HCT116 (cell line): Measurements from ENCODE around the gene STK39. TPM values are rescaled to one million over a fixed set of nuclear protein-coding genes. Genes with fewer than 3 reads are reported as not detected.
A peak's percentile ranks its signal among the peaks of the same experiment; 100 is the strongest.

Source experiments
- ATAC-seq: fragments of 200-7000 bp; cut with Tn5 transposase; 2 replicates; pipeline ENCODE4 v1.9.1; 2020; ENCODE audit warnings: mild to moderate bottlenecking, moderate library complexity
- BruUV-seq: library from RNA; stranded (reverse); fragments of 400-500 nt; replicated peaks from 2 replicates; lab custom pipeline; 2021; lab: Mats Ljungman, UMichigan
- CTCF ChIA-PET: fragments of 300-600 bp; sonication (Branson Sonifier 250); formaldehyde crosslinking; loops from one replicate; lab custom pipeline; 2021; ENCODE audit warnings: antibody characterized with exemption; lab: Charles Lee
- POLR2A ChIA-PET: fragments of 300-600, 350-600 bp; sonication (Branson Sonifier 250); formaldehyde crosslinking; loops from one replicate; lab custom pipeline; 2021; ENCODE audit warnings: antibody characterized with exemption; lab: Charles Lee
- RAD21 ChIA-PET, 2 experiments: fragments of 300-600 bp; sonication (Branson Sonifier 250); formaldehyde crosslinking; loops; one replicate each; lab custom pipeline; 2023; ENCODE audit warnings: low total read pairs in 2 of 2; ENCODE audit not compliant: uncharacterized antibody in 2 of 2, unreplicated experiment in 2 of 2, low non-redundant PET in 1 of 2; lab: Charles Lee
- DNase-seq: peaks from one replicate; pipeline ENCODE4 v3.0.0-alpha.2; 2010; ENCODE audit warnings: low read depth, low spot score
- H2AFZ ChIP-seq: fragments of 200-600 bp; shearing (Covaris generic), sonication (generic); 2 replicates; pipeline ENCODE4 v1.6.1; 2017; ENCODE audit warnings: low read depth, mixed run types, mixed read lengths, antibody characterized with exemption, low read length; ENCODE audit not compliant: poor library complexity, severe bottlenecking
- H3K27ac ChIP-seq: 2 replicates; pipeline ENCODE4 v1.5.1; 2012; ENCODE audit warnings: low read depth, low read length
- H3K27me3 ChIP-seq: fragments of 200-600 bp; sonication (generic); 2 replicates; pipeline ENCODE4 v1.6.1; 2016; ENCODE audit warnings: mixed run types, low read length, mixed read lengths; ENCODE audit not compliant: insufficient read depth
- H3K36me3 ChIP-seq, 2 experiments: fragments of 200-500 bp in 1 of 2; fragments of 200-600 bp in 1 of 2; sonication (Bioruptor generic) in 1 of 2; sonication (generic) in 1 of 2; 2 replicates each; pipeline versions ENCODE4 v1.5.1 to v1.6.1; 2014 to 2016; ENCODE audit warnings: low read length in 2 of 2, inconsistent platforms in 1 of 2, mixed read lengths in 1 of 2, mixed run types in 1 of 2; ENCODE audit not compliant: insufficient read depth in 2 of 2, control insufficient read depth in 1 of 2
- H3K4me1 ChIP-seq, 2 experiments: fragments of 200-600 bp in 1 of 2; sonication (generic) in 1 of 2; 2 replicates each; pipeline versions ENCODE4 v1.5.1 to v1.6.1; 2012 to 2017; ENCODE audit warnings: low read length in 2 of 2, inconsistent platforms in 1 of 2, mild to moderate bottlenecking in 1 of 2, mixed read lengths in 1 of 2, mixed run types in 1 of 2, moderate library complexity in 1 of 2; ENCODE audit not compliant: insufficient read depth in 2 of 2, control insufficient read depth in 1 of 2
- H3K4me2 ChIP-seq: fragments of 200-600 bp; sonication (generic); 2 replicates; pipeline ENCODE4 v1.6.1; 2017; ENCODE audit warnings: mixed run types, low read length, mixed read lengths
- H3K4me3 ChIP-seq, 2 experiments: fragments of 200-600 bp in 1 of 2; sonication (generic) in 1 of 2; replicated peaks in 1 of 2; 2 replicates each; pipeline ENCODE4 v1.5.1; 2011 to 2016; ENCODE audit warnings: low read length in 2 of 2, control low read depth in 1 of 2, low read depth in 1 of 2, mild to moderate bottlenecking in 1 of 2, mixed read lengths in 1 of 2, mixed run types in 1 of 2
- H3K79me2 ChIP-seq: fragments of 200-600 bp; sonication (generic); 2 replicates; pipeline ENCODE4 v1.6.1; 2017; ENCODE audit warnings: mild to moderate bottlenecking, mixed run types, low read length, moderate library complexity, mixed read lengths; ENCODE audit not compliant: insufficient read depth
- H3K9ac ChIP-seq: fragments of 200-600 bp; sonication (generic); 2 replicates; pipeline ENCODE4 v1.6.1; 2016; ENCODE audit warnings: low read length, mixed read lengths
- H3K9me2 ChIP-seq: fragments of 200-600 bp; sonication (generic), shearing (Covaris generic); 2 replicates; pipeline ENCODE4 v1.6.1; 2017; ENCODE audit warnings: mixed run types, mild to moderate bottlenecking, moderate library complexity; ENCODE audit not compliant: insufficient read depth
- H3K9me3 ChIP-seq, 2 experiments: fragments of 200-500 bp in 1 of 2; fragments of 200-600 bp in 1 of 2; sonication (Bioruptor generic) in 1 of 2; sonication (generic) in 1 of 2; 2 replicates each; pipeline ENCODE4 v1.6.1; 2014 to 2017; ENCODE audit warnings: low read length in 2 of 2, mixed read lengths in 2 of 2, inconsistent platforms in 1 of 2, low read depth in 1 of 2, mild to moderate bottlenecking in 1 of 2, mixed run types in 1 of 2, moderate library complexity in 1 of 2; ENCODE audit not compliant: control insufficient read depth in 1 of 2, insufficient read depth in 1 of 2
- H4K20me1 ChIP-seq: fragments of 200-600 bp; sonication (generic), shearing (Covaris generic); 2 replicates; pipeline ENCODE4 v1.6.1; 2017; ENCODE audit warnings: mixed run types, mild to moderate bottlenecking, moderate library complexity; ENCODE audit not compliant: insufficient read depth
- CBX3 ChIP-seq: IDR thresholded peaks from 2 replicates; pipeline ENCODE4 v1.6.1; 2012; ENCODE audit warnings: low read depth
- CTCF ChIP-seq, 3 experiments: fragments of 200-600 bp in 1 of 3; sonication (generic) in 1 of 3; IDR thresholded peaks in 2 of 3; conservative IDR thresholded peaks in 1 of 3; 2 replicates each; pipeline ENCODE4 v1.5.1; 2012 to 2017; ENCODE audit warnings: low read depth in 2 of 3, low read length in 2 of 3, antibody characterized with exemption in 1 of 3, borderline replicate concordance in 1 of 3, control low read depth in 1 of 3, mild to moderate bottlenecking in 1 of 3, mixed read lengths in 1 of 3, mixed run types in 1 of 3, moderate library complexity in 1 of 3; ENCODE audit not compliant: insufficient read depth in 1 of 3
- EGR1 ChIP-seq: IDR thresholded peaks from 2 replicates; pipeline ENCODE4 v1.6.1; 2012; ENCODE audit warnings: low read depth
- ELF1 ChIP-seq: IDR thresholded peaks from 2 replicates; pipeline ENCODE4 v1.6.1; 2012; ENCODE audit warnings: low read depth, borderline replicate concordance
- EZH2 ChIP-seq: fragments of 200-600 bp; sonication (generic); IDR thresholded peaks from 2 replicates; pipeline ENCODE4 v1.6.1; 2017; ENCODE audit warnings: antibody characterized with exemption, mixed run types
- FOSL1 ChIP-seq: IDR thresholded peaks from 2 replicates; pipeline ENCODE4 v1.6.1; 2012; ENCODE audit warnings: low read depth
- JUND ChIP-seq: IDR thresholded peaks from 2 replicates; pipeline ENCODE4 v1.6.1; 2012
- POLR2A ChIP-seq: IDR thresholded peaks from 2 replicates; pipeline ENCODE4 v1.7.0; 2011; ENCODE audit warnings: borderline replicate concordance; ENCODE audit not compliant: insufficient read depth, insufficient read length; ENCODE audit errors: extremely low read depth
- SP1 ChIP-seq: IDR thresholded peaks from 2 replicates; pipeline ENCODE4 v1.6.1; 2012; ENCODE audit warnings: low read depth
- TCF7L2 ChIP-seq: IDR thresholded peaks from 2 replicates; pipeline ENCODE4 v1.7.0; 2011; ENCODE audit warnings: borderline replicate concordance, inconsistent platforms; ENCODE audit not compliant: insufficient read depth, insufficient read length; ENCODE audit errors: extremely low read depth
- YY1 ChIP-seq: IDR thresholded peaks from 2 replicates; pipeline ENCODE4 v1.6.1; 2011; ENCODE audit warnings: low read length, low read depth, moderate library complexity, mild to moderate bottlenecking; ENCODE audit not compliant: insufficient replicate concordance; ENCODE audit errors: extremely low read depth
- intact Hi-C: fragments of 100-400 bp; cut with micrococcal nuclease; formaldehyde crosslinking; loops from 2 replicates; pipeline ENCODE4 v1.10.0; 2022
- total RNA-seq: library from RNA; stranded (reverse); gene quantifications from one replicate; pipeline ENCODE4 v1.2.1, GENCODE V29; 2021; ENCODE audit not compliant: unreplicated experiment
- TF ChIP-seq, protein P1 (sequence below): IDR thresholded peaks from 2 replicates; pipeline ENCODE4 v1.6.1; 2012
- TF ChIP-seq, protein P2 (sequence below): IDR thresholded peaks from 2 replicates; pipeline ENCODE4 v1.6.1; 2012; ENCODE audit warnings: low read depth
- TF ChIP-seq, protein P3 (sequence below): IDR thresholded peaks from 2 replicates; pipeline ENCODE4 v1.6.1; 2011; ENCODE audit warnings: mild to moderate bottlenecking, low read length, moderate library complexity; ENCODE audit not compliant: insufficient replicate concordance; ENCODE audit errors: extremely low read depth

Gene STK39
- total RNA-seq, 1 experiment from 2014 or later: 118 TPM

- H2AFZ ChIP-seq: no peak overlapping the region
- no peaks in the 10 kb centered on the region for H3K27me3 ChIP-seq
- peaks cover 22 to 29% of the 10 kb centered on the region in 2 experiments for H3K4me1 ChIP-seq
- H3K9me3 ChIP-seq: no peaks in the 10 kb centered on the region
- RAD21 ChIA-PET: no interaction called here
- intact Hi-C loops: loop anchor here (5.0 kb wide), 1 partner anchor 169 kb away; no protein-coding TSS in a partner anchor
- no peak overlapping the region for H3K4me3 ChIP-seq
- peaks cover 0 to 61% of the 10 kb centered on the region in 2 experiments; a peak in 2 of 4 replicates for H3K36me3 ChIP-seq
- DNase-seq: no peak
- H4K20me1 ChIP-seq: no peaks in the 10 kb centered on the region
- BruUV-seq: no TSS peak
- no peak for ATAC-seq
- TF ChIP-seq ELF1 (no peak), JUND (no peak), SP1 (no peak), FOSL1 (no peak), YY1 (no peak), EGR1 (no peak), CTCF (IDR thresholded peaks at IDR 0.05 in 2 of 3, conservative IDR thresholded peaks at IDR 0.05 in 1 of 3; ENCODE audit: borderline replicate concordance in 1 of 3, insufficient read depth in 1 of 3, low read depth in 2 of 3, low read length in 2 of 3) (no peak), CBX3 (no peak), TCF7L2 (no peak), POLR2A (no peak), EZH2 (no peak)
- TF ChIP-seq, protein P1, sequence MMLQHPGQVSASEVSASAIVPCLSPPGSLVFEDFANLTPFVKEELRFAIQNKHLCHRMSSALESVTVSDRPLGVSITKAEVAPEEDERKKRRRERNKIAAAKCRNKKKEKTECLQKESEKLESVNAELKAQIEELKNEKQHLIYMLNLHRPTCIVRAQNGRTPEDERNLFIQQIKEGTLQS: no peak
- TF ChIP-seq, protein P2, sequence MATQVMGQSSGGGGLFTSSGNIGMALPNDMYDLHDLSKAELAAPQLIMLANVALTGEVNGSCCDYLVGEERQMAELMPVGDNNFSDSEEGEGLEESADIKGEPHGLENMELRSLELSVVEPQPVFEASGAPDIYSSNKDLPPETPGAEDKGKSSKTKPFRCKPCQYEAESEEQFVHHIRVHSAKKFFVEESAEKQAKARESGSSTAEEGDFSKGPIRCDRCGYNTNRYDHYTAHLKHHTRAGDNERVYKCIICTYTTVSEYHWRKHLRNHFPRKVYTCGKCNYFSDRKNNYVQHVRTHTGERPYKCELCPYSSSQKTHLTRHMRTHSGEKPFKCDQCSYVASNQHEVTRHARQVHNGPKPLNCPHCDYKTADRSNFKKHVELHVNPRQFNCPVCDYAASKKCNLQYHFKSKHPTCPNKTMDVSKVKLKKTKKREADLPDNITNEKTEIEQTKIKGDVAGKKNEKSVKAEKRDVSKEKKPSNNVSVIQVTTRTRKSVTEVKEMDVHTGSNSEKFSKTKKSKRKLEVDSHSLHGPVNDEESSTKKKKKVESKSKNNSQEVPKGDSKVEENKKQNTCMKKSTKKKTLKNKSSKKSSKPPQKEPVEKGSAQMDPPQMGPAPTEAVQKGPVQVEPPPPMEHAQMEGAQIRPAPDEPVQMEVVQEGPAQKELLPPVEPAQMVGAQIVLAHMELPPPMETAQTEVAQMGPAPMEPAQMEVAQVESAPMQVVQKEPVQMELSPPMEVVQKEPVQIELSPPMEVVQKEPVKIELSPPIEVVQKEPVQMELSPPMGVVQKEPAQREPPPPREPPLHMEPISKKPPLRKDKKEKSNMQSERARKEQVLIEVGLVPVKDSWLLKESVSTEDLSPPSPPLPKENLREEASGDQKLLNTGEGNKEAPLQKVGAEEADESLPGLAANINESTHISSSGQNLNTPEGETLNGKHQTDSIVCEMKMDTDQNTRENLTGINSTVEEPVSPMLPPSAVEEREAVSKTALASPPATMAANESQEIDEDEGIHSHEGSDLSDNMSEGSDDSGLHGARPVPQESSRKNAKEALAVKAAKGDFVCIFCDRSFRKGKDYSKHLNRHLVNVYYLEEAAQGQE: no peak
- TF ChIP-seq, protein P3, sequence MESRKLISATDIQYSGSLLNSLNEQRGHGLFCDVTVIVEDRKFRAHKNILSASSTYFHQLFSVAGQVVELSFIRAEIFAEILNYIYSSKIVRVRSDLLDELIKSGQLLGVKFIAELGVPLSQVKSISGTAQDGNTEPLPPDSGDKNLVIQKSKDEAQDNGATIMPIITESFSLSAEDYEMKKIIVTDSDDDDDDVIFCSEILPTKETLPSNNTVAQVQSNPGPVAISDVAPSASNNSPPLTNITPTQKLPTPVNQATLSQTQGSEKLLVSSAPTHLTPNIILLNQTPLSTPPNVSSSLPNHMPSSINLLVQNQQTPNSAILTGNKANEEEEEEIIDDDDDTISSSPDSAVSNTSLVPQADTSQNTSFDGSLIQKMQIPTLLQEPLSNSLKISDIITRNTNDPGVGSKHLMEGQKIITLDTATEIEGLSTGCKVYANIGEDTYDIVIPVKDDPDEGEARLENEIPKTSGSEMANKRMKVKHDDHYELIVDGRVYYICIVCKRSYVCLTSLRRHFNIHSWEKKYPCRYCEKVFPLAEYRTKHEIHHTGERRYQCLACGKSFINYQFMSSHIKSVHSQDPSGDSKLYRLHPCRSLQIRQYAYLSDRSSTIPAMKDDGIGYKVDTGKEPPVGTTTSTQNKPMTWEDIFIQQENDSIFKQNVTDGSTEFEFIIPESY: no peak
- TF ChIP-seq, all 23 proteins: peak for 0
- Histone ChIP-seq H3K9me2 (no peaks in the 10 kb centered on the region), H3K27ac (peak overlapping the region; percentile 26), H3K79me2 (peaks cover 93% of the 10 kb centered on the region), H3K4me2 (no peak overlapping the region), H3K9ac (no peak overlapping the region)
- CTCF ChIA-PET: no interaction called here
- POLR2A ChIA-PET: no interaction called here
These were observed 94.4 kb downstream of the STK39 start for GRCh38 chr2:168152902-168153530.
